Measurements from ENCODE around the gene NT5DC4. TPM values are rescaled to one million over a fixed set of nuclear protein-coding genes. Genes with fewer than 3 reads are reported as not detected.

Gene NT5DC4
- not detected for total RNA-seq
- long read RNA-seq, result 0 reads

- ATAC-seq (ENCODE audit: poor library complexity), result no peak
- intact Hi-C loops (cut with DNase I), result no loop called here
- DNase-seq, result no peak
Observed at GRCh38 chr2:112720785-112721184, at the start of gene NT5DC4. TSS of gene NT5DC4 (plus strand) at chr2:112721020. CDS start at chr2:112721080, 60 bp downstream.

DNA sequence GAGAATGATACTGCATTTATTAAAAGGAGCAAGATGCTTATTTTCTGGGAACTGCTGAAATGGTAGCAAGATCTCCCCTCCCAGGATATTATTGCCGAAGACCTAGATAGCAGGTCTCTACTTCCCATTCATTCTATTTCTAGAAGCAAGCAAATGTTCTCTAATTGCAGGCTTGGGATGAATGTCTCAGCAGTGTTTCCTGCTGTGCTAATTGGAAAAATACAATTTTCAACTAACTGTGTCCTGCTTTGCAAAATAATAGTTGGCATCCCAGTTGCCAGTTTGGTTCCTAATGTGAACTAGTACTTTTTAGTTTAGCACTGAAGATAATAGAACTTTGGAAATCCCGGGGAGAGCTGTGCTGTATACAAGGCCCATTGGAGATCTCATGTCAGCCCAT, 49.0 kb upstream of the NT5DC4 start:
- intact Hi-C loops (cut with DNase I), result no loop called here
- ATAC-seq (ENCODE audit: poor library complexity), result no peak
- no peak for DNase-seq

DNA sequence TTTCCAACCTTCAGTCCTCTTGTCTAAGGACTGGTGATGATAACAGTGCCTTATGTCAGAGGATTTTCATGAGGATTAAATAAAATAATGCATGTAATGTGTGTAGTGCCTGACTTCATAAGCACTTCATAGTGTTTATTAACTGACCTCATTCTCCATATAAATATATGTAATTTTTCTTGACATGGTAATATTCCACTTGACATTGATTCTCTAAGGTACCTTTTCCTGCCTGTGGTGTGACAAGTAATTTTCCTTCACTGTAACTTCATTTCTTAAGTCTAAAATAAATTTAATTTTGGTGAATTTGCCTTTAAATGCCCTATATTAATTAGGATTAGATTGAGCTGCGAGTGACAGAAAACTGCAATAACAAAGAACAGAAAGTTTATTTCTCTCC, 47.8 kb upstream of the NT5DC4 start:
- ATAC-seq (ENCODE audit: poor library complexity) (no peak), DNase-seq (no peak)
- intact Hi-C loops (cut with DNase I), result no loop called here

DNA sequence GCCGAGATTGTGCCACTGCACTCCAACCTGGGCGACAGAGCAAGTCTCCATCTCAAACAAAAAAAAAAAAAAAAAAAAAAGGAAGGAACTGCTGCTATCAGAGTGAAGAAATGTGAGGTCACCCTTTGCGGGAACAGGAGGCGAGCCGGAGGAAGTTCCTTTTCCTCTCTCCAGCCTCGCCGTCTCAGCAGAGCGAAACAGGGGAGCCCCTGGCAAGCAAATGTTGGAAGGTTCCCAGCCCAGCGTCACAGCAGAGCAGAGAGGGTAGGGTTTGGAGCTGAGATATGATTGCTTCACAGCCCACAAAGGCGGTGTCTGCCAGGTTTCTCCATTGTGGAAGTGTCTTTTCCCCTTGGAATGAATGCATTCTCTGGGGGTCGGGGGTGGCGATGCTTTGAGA, 46.6 kb upstream of the NT5DC4 start:
- intact Hi-C loops (cut with DNase I), result no loop called here
- DNase-seq, result peak; percentile 87
- peak; percentile 71 for ATAC-seq (ENCODE audit: poor library complexity)

- DNase-seq (no peak), ATAC-seq (ENCODE audit: poor library complexity) (peak; percentile 25)
- intact Hi-C loops (cut with DNase I), result no loop called here
Observed at GRCh38 chr2:112679484-112679883, 41.3 kb upstream of the NT5DC4 start.

- ATAC-seq (ENCODE audit: poor library complexity) (no peak), DNase-seq (no peak)
- intact Hi-C loops (cut with DNase I), result no loop called here
Observed at GRCh38 chr2:112680666-112681101, 40.1 kb upstream of the NT5DC4 start.

DNA sequence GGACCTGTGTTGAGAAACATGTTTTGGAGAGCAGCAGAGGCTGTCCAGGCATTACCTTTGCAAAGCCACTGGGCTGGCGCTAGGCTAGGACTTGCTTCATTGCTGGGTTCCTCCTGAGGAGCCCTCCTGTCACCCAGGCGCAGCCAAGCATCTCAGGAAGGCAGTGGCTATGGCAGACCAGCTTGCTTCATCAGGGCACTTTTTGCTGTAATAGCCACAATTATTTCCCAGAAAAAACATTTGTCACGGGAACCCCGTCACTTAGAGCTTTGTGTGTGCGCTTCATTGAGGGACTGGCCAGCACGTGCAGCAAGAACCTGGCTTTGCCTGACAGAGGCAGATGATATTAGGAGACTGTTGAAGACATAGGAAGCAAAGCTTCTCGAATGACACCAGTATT, 38.7 kb upstream of the NT5DC4 start:
- intact Hi-C loops (cut with DNase I), result no loop called here
- DNase-seq (no peak), ATAC-seq (ENCODE audit: poor library complexity) (no peak)

GRCh38 chr2:112683550-112684414, 37.0 kb upstream of the NT5DC4 start:
- ATAC-seq (ENCODE audit: poor library complexity), result no peak
- no peak for DNase-seq
- intact Hi-C loops (cut with DNase I), result no loop called here

GRCh38 chr2:112684415-112684775, 36.4 kb upstream of the NT5DC4 start:
- intact Hi-C loops (cut with DNase I), result no loop called here
- ATAC-seq (ENCODE audit: poor library complexity) (no peak), DNase-seq (no peak)

GRCh38 chr2:112685271-112685884, 35.4 kb upstream of the NT5DC4 start:
- intact Hi-C loops (cut with DNase I), result no loop called here
- ATAC-seq (ENCODE audit: poor library complexity) (no peak), DNase-seq (no peak)

DNA sequence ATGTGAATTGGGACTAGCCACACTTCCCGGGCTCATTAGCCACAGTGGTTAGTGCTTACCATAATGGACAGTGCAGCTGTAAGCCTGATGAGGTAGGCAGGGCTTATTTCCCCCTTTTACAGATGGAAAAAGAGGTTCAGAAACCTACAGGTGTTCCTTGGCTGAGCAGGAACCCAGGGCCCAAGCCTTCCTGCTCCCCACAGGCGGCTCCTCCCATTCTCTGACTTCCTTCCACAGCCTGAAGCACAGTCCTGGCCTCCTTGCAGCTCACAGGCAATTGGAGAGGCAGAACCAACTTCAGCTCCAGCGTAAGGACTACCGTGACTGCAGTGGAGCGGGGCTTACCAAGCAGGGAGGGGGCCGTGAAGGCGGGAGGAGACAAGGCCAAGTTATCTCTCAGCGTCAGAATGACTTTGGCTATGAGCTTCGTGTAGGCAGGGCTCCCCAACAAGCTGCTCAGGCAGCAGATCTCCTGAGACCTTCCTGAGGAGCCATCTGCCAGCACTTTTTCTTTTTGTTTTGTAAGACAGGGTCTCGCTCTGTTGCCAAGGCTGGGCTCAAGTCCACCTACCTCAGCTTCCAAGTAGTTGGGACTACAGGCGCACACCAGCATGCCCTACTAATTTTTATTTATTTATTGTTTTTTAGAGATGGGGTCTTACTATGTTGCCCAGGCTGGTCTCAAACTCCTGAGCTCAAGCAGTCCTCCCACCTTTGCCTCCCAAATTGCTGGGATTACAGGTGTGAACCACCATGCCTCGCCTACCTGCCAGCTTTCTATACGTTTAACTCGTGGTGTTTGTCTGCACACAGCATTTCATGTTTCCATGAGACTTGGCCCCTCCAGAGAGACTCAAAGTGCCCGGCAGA, 34.2 kb upstream of the NT5DC4 start:
- DNase-seq, result no peak
- intact Hi-C loops (cut with DNase I), result no loop called here
- peak; percentile 10 for ATAC-seq (ENCODE audit: poor library complexity)

DNA sequence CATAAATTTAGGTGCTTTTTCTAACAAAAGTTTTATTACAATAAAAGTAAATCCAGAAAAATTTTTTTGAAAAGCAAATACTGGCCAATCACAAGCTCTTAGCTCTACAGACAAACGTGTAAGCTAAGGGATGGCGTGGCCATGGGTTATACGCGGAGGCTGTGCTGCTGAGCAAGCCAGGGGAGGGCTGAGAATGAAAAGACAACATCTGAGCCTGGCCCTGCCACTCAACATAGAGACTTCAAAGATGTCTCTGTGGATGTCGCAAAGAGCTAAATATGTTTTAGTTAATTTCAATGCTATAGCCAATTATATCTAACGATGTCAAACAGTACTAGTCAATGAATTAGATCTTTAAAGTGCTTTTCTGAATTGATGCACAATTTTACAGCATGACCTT, 33.3 kb upstream of the NT5DC4 start:
- DNase-seq (no peak), ATAC-seq (ENCODE audit: poor library complexity) (no peak)
- intact Hi-C loops (cut with DNase I), result no loop called here

DNA sequence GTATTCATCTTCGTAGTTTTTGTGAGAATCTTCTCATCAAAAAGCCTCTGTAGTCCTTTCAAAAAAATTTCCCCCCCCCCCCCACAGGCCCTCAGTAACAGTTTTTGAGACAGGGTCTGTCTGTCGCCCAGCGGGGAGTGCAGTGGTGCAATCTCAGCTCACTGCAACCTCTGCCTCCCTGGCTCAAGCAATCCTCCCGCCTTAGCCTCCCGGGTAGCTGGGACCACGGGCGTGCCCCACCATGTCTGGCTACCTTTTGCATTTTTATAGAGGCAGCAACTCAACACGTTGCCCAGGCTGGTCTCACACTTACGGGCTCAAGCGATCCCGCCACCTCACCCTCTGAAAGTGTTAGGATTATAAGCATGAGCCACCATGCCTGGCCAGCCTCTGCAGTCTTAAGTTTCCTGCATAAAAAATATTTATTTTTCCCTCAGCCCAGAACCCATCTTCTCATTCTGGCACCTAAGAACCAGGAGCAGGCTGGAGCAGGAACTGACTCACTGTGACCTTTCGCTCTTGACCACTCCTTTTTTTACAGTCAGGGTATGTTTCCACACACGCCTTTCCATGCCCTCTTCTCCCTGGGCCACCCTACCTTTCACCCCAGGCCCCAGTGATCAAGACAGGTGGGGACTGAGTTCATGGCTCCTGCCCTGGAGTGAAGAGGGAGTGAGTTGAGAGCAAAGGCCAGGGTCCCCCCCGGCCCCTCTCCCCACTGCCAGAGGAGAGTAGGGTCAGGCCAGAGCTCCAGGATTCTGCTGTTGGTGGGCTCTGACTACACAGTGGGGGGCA, 32.5 kb upstream of the NT5DC4 start:
- intact Hi-C loops (cut with DNase I), result no loop called here
- no peak for ATAC-seq (ENCODE audit: poor library complexity)
- DNase-seq, result no peak

DNA sequence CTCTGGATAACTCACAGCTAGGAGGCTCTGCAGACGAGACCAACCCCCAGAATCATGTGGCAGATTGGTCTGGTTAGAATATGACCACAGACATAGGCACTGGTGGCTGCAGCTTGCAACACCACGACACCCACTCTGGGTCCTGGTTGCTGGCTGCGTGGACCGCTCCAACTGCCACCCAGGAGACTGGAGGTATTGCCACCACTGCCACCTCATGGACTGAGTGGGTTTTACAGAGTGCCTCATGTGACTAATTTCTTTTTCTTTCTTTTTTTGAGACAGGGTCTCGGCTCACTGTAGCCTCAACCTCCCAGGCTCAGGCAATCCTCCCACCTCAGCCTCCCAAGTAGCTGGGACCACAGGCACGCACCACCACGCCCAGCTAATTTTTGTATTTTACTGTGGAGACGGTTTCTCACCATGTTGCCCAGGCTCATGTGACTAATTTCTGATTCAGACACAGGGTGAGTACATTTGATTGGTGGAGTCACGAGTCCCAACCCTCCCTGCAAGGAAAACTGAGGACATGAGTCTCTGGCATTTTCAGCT, 29.9 kb upstream of the NT5DC4 start:
- intact Hi-C loops (cut with DNase I), result loop anchor here (2.0 kb wide), 1 partner anchor 64 kb away; no protein-coding TSS in a partner anchor
- peak; percentile 85 for ATAC-seq (ENCODE audit: poor library complexity)
- DNase-seq, result peak; percentile 74

GRCh38 chr2:112691881-112692281, 28.9 kb upstream of the NT5DC4 start:
- DNase-seq (no peak), ATAC-seq (ENCODE audit: poor library complexity) (no peak)
- intact Hi-C loops (cut with DNase I), result loop anchor here (2.0 kb wide), 1 partner anchor 65 kb away; no protein-coding TSS in a partner anchor

GRCh38 chr2:112692495-112692911, 28.3 kb upstream of the NT5DC4 start:
- intact Hi-C loops (cut with DNase I), result no loop called here
- DNase-seq (peak; percentile 49), ATAC-seq (ENCODE audit: poor library complexity) (peak; percentile 58)

DNA sequence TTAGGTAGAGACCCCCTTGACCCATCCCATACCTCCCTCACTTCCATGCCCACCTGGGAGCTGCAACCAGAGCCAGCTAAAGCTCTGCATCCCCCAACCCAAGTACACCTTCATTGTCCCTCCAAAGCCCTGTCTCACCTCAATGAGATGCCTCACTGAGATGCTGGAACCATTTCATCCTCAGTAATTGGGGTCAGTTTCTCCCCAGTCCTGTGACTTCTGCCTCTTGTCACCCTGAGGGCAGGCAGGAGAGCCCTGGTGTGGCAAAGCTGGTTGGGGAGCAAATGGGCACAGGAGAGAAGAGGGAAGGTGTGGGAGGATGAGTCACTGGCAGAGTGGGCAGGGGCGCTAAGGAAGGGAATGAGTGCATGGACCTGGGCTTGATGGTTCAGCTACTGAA, 27.9 kb upstream of the NT5DC4 start:
- intact Hi-C loops (cut with DNase I), result no loop called here
- DNase-seq (no peak), ATAC-seq (ENCODE audit: poor library complexity) (no peak)

DNA sequence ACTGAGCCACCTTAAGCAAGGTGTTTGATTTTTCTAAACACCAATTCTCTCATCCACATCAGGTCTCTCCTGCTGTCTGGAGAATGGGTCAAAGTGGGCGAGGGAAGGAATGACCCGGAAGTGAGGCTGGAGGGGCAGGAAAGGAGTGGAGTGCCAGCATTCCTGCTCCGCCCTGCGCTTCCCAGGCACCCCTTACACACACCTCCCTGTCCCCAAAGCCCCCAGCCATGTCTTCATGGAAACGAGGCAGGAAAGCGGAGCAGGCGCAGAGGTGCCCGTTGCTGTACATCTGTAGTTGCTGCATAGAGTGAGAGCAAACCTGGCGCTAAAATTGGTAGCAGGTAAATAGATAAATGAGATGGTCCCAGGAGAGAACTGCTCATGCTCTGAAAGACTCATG, 27.2 kb upstream of the NT5DC4 start:
- intact Hi-C loops (cut with DNase I), result no loop called here
- ATAC-seq (ENCODE audit: poor library complexity), result no peak

More for the DNA sequence above, 27.2 kb upstream of the NT5DC4 start:
- DNase-seq, result no peak

All from Right ventricle myocardium superior (tissue), 1 donor.